ENCODE measurements around the gene EPB41L3. TPM values are rescaled to one million over a fixed set of nuclear protein-coding genes. Genes with fewer than 3 reads are reported as not detected.

The EPB41L3 gene
- polyA plus RNA-seq, 1 donor from 2014 or later = 19.6 TPM

Other genes with a start within 250 kb of the EPB41L3 start
- 30.3 and 33.5 TPM in 2 replicates for gene ZBTB14, start 248.3 kb downstream of the EPB41L3 start, polyA plus RNA-seq

All from neural cell (in vitro differentiated cells).